Spleen (tissue), 7 donors: Measurements from ENCODE around the gene SFXN5.

Experiments used
- CTCF ChIP-seq, 11 experiments: fragments of 200-600 bp in 7 of 11; fragments of 450-650 bp in 4 of 11; sonication (generic) in 4 of 11; IDR thresholded peaks in 8 of 11; conservative IDR thresholded peaks in 3 of 11; 1 replicate in 7 of 11; 2 replicates in 4 of 11; pipeline versions ENCODE4 v1.4.0 to v1.8.0; 2016 to 2021; ENCODE audit warnings: antibody characterized with exemption in 11 of 11, inconsistent platforms in 4 of 11, mild to moderate bottlenecking in 1 of 11
- POLR2AphosphoS5 ChIP-seq, 3 donors: sonication (generic); formaldehyde crosslinking; IDR thresholded peaks; one replicate each; pipeline ENCODE4 v1.5.1; 2017; ENCODE audit warnings: antibody characterized with exemption in 3 of 3
- donor health status: DM: no; HTN: no; CAD: no; lungs with moderate emphysema.
- donor health status: DM: no; HTN: no; CAD: no.
- donor health status: DM: no; HTN: no; CAD: no.

GRCh38 chr2:73084971-73085370, 13.5 kb upstream of the SFXN5 start:
- TF ChIP-seq CTCF (IDR thresholded peaks at IDR 0.05 in 8 of 11, conservative IDR thresholded peaks at IDR 0.05 in 3 of 11) = no peak
- TF ChIP-seq POLR2AphosphoS5 (IDR thresholded peaks at IDR 0.05) = no peak
